ENCODE data around the gene SRPK1. TPM values are rescaled to one million over a fixed set of nuclear protein-coding genes. Genes with fewer than 3 reads are reported as not detected.

SRPK1 gene
- total and polyA plus RNA-seq, 2 of the 13 experiments (the other 11 are each of a cell fraction or from before 2014, with no cell fraction given), result 56.4 to 142 TPM

DNA sequence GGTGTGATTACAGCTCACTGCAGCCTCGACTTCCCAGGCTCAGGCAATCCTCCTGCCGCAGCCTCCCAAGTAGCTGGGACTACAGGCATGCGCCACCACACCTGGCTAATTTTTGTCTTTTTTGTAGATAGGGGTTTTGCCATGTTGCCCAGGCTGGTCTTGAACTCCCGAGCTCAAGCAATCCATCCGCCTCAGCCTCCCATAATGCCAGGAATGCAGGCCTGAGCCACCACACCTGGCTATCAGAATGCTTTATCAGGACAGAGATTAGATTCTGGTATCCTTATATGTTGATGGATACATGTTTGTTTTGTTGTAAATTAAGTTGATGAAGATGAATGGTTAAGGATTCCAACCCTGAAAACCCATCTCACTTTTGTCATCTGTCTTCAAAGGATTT is 91.6 kb downstream of the SRPK1 start (continued):
- TF ChIP-seq TBX3 (IDR thresholded peaks at IDR 0.05; ENCODE audit: borderline replicate concordance), result no peak

DNA sequence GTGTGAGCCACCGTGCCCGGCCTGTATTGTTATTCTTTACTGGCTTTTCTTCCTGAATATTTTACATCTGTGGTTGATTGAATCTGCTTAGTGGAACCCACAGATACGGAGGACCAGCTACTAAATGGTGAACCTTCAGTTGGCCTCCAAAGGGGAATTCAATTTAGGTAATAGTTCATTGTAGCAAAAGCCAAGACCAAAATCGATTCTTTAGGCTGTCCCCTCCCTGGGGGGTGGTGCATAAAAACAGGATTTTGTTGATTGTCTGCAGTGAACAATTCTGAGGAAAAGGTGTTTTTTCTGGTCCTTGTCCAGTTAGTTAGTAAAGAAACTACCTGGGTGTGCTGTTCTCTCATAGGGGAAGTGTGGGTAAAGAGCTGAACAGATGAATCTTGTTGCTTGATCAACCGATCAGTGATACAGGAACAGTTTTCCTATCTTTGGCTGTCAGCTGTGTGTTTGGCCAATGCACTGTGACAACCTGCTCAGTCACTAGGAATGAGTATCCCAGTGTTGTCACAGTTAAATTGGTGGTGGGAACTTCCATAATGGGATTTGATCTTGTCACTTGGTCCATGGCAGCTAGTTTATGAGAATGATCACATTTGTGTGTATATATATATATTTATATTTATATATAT is 96.2 kb downstream of the SRPK1 start:
- FAIRE-seq, result no peak
- Histone ChIP-seq H3K27me3 (ENCODE audit: control insufficient read depth in 1 of 2, insufficient read depth in 2 of 2, low read length in 2 of 2) (no peaks in the 10 kb centered on the region), H3K4me3 (replicated peaks in 1 of 3; ENCODE audit: insufficient read depth in 1 of 3, low read depth in 2 of 3, low read length in 3 of 3) (no peak overlapping the region), H3K9me3 (ENCODE audit: low read length) (no peaks in the 10 kb centered on the region), H3K36me3 (replicated peaks in 1 of 2; ENCODE audit: control insufficient read depth in 1 of 2, insufficient read depth in 2 of 2, low read length in 2 of 2) (no peaks in the 10 kb centered on the region), H4K20me1 (ENCODE audit: insufficient read depth, low read length) (no peaks in the 10 kb centered on the region), H3K79me2 (ENCODE audit: insufficient read depth, low read length) (no peaks in the 10 kb centered on the region), H3K9ac (ENCODE audit: insufficient read depth, low read depth, low read length) (no peak overlapping the region), H3K27ac (ENCODE audit: extremely low read length, insufficient read depth, low read length) (no peak overlapping the region), H3K4me1 (ENCODE audit: insufficient read depth, low read length) (peaks cover 11% of the 10 kb centered on the region; the same call in 1 of the 2 replicates), H3K4me2 (ENCODE audit: low read depth, low read length) (no peak overlapping the region), H2AFZ (ENCODE audit: low read length) (peak overlapping the region; percentile 42)
- CTCF ChIA-PET (ENCODE audit: low intra/inter-chr PET ratio, low total read pairs), result no interaction called here
- no peak for DNase-seq (ENCODE audit: low spot score)
- no peak for ATAC-seq
- BruUV-seq (replicated peaks), result no TSS peak
- TF ChIP-seq RAD21 (CRISPR knock-in tag; IDR thresholded peaks at IDR 0.05) (no peak), CCDC6 (CRISPR knock-in tag; IDR thresholded peaks at IDR 0.05) (no peak), FOXJ3 (CRISPR knock-in tag; IDR thresholded peaks at IDR 0.05; ENCODE audit: borderline replicate concordance) (no peak), MYNN (CRISPR knock-in tag; IDR thresholded peaks at IDR 0.05; ENCODE audit: low read depth) (no peak), BORCS8-MEF2B (CRISPR knock-in tag; IDR thresholded peaks at IDR 0.05) (no peak), PRPF4 (IDR thresholded peaks at IDR 0.05; ENCODE audit: low read depth, low read length, poor library complexity, severe bottlenecking) (no peak), CENPT (CRISPR knock-in tag; IDR thresholded peaks at IDR 0.05; ENCODE audit: low read depth) (no peak), CBX2 (IDR thresholded peaks at IDR 0.05; ENCODE audit: low read depth, low read length) (no peak), CBX2 (CRISPR knock-in tag; IDR thresholded peaks at IDR 0.05; ENCODE audit: low read depth) (no peak), ZNF878 (CRISPR knock-in tag; IDR thresholded peaks at IDR 0.05) (no peak)
- TF ChIP-seq, protein P1, sequence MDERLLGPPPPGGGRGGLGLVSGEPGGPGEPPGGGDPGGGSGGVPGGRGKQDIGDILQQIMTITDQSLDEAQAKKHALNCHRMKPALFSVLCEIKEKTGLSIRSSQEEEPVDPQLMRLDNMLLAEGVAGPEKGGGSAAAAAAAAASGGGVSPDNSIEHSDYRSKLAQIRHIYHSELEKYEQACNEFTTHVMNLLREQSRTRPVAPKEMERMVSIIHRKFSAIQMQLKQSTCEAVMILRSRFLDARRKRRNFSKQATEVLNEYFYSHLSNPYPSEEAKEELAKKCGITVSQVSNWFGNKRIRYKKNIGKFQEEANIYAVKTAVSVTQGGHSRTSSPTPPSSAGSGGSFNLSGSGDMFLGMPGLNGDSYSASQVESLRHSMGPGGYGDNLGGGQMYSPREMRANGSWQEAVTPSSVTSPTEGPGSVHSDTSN (CRISPR knock-in tag; IDR thresholded peaks at IDR 0.05), result no peak
- TF ChIP-seq, protein P2, sequence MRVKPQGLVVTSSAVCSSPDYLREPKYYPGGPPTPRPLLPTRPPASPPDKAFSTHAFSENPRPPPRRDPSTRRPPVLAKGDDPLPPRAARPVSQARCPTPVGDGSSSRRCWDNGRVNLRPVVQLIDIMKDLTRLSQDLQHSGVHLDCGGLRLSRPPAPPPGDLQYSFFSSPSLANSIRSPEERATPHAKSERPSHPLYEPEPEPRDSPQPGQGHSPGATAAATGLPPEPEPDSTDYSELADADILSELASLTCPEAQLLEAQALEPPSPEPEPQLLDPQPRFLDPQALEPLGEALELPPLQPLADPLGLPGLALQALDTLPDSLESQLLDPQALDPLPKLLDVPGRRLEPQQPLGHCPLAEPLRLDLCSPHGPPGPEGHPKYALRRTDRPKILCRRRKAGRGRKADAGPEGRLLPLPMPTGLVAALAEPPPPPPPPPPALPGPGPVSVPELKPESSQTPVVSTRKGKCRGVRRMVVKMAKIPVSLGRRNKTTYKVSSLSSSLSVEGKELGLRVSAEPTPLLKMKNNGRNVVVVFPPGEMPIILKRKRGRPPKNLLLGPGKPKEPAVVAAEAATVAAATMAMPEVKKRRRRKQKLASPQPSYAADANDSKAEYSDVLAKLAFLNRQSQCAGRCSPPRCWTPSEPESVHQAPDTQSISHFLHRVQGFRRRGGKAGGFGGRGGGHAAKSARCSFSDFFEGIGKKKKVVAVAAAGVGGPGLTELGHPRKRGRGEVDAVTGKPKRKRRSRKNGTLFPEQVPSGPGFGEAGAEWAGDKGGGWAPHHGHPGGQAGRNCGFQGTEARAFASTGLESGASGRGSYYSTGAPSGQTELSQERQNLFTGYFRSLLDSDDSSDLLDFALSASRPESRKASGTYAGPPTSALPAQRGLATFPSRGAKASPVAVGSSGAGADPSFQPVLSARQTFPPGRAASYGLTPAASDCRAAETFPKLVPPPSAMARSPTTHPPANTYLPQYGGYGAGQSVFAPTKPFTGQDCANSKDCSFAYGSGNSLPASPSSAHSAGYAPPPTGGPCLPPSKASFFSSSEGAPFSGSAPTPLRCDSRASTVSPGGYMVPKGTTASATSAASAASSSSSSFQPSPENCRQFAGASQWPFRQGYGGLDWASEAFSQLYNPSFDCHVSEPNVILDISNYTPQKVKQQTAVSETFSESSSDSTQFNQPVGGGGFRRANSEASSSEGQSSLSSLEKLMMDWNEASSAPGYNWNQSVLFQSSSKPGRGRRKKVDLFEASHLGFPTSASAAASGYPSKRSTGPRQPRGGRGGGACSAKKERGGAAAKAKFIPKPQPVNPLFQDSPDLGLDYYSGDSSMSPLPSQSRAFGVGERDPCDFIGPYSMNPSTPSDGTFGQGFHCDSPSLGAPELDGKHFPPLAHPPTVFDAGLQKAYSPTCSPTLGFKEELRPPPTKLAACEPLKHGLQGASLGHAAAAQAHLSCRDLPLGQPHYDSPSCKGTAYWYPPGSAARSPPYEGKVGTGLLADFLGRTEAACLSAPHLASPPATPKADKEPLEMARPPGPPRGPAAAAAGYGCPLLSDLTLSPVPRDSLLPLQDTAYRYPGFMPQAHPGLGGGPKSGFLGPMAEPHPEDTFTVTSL (CRISPR knock-in tag; IDR thresholded peaks at IDR 0.05; ENCODE audit: borderline replicate concordance), result no peak
- TF ChIP-seq, protein P3, sequence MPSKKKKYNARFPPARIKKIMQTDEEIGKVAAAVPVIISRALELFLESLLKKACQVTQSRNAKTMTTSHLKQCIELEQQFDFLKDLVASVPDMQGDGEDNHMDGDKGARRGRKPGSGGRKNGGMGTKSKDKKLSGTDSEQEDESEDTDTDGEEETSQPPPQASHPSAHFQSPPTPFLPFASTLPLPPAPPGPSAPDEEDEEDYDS (CRISPR knock-in tag; IDR thresholded peaks at IDR 0.05), result no peak
- intact Hi-C loops (cut with micrococcal nuclease; ENCODE audit: unreplicated experiment), result no loop called here
- WGBS (ENCODE audit: low lambda C conversion rate), result 44% methylated on average over 5 of the region's 5 CpGs
- POLR2A ChIA-PET, result no interaction called here
- in situ Hi-C loops (cut with HindIII; ENCODE audit: extremely low pct_ligation_motif_present, low pct_unique_long_range_greater_than_20kb), result no loop called here

Data from HepG2 (cell line).